Astrocyte of the hippocampus (primary cell): ENCODE data around the gene DSEL.

Experiments used
- DNase-seq: peaks from one replicate; pipeline ENCODE4 v3.0.0; 2011; ENCODE audit warnings: low read depth, low spot score

DSEL gene

GRCh38 chr18:67516539-67517443, at the start of gene DSEL:
Gene DSEL, minus strand, starts transcription at chr18:67516720. Its CDS starts 2,112 bp downstream, at chr18:67514608.
- peak; percentile 99 for DNase-seq

- DNase-seq: no peak
These were observed 36.9 kb upstream of the DSEL start for GRCh38 chr18:67553437-67553836.

- no peak for DNase-seq
These were observed 34.5 kb upstream of the DSEL start for GRCh38 chr18:67550872-67551520.

GRCh38 chr18:67549946-67550345, 33.4 kb upstream of the DSEL start:
- DNase-seq: no peak

GRCh38 chr18:67545681-67546080, 29.2 kb upstream of the DSEL start:
- DNase-seq: no peak

GRCh38 chr18:67540559-67540958, 24.0 kb upstream of the DSEL start:
- no peak for DNase-seq

GRCh38 chr18:67531929-67532328, 15.4 kb upstream of the DSEL start:
- no peak for DNase-seq

GRCh38 chr18:67525328-67526099, 9.0 kb upstream of the DSEL start:
- DNase-seq: peak; percentile 98

- DNase-seq: peak; percentile 35
These were observed 3.9 kb upstream of the DSEL start for GRCh38 chr18:67520351-67520921.

- peak; percentile 49 for DNase-seq
These were observed 3.1 kb upstream of the DSEL start for GRCh38 chr18:67519592-67519991.

- no peak for DNase-seq
These were observed 2.0 kb upstream of the DSEL start for GRCh38 chr18:67518566-67518965.

GRCh38 chr18:67517444-67517765, 885 bp upstream of the DSEL start:
- no peak for DNase-seq

GRCh38 chr18:67515942-67516538, 480 bp downstream of the DSEL start:
- DNase-seq: peak; percentile 95

- DNase-seq: peak; percentile 28
These were observed 1.5 kb downstream of the DSEL start for GRCh38 chr18:67514901-67515540.

GRCh38 chr18:67514465-67514864, 2.1 kb downstream of the DSEL start:
- DNase-seq: no peak

GRCh38 chr18:67513280-67513679, 3.2 kb downstream of the DSEL start:
- DNase-seq: no peak

GRCh38 chr18:67511840-67512239, 4.7 kb downstream of the DSEL start:
- no peak for DNase-seq

GRCh38 chr18:67510831-67511230, 5.7 kb downstream of the DSEL start:
- no peak for DNase-seq

- DNase-seq: peak; percentile 15
These were observed 6.7 kb downstream of the DSEL start for GRCh38 chr18:67509741-67510391.

GRCh38 chr18:67508146-67508545, 8.4 kb downstream of the DSEL start:
- peak; percentile 44 for DNase-seq

- DNase-seq: no peak
These were observed 11.8 kb downstream of the DSEL start for GRCh38 chr18:67504739-67505138.
